Germinal center (tissue), 1 donor: Measurements from ENCODE around the gene DNMBP.
"Not testable (repeated sequence)": the region's sequence is repeated elsewhere in the genome, so short reads cannot be mapped to it uniquely, and the experiment has no call there.

Experiments
- DNase-seq: peaks from one replicate; pipeline ENCODE4 v3.0.0; 2012; ENCODE audit warnings: mixed read lengths, low spot score

Gene DNMBP

GRCh38 chr10:99859585-99859984 is 150.2 kb downstream of the DNMBP start:
- DNase-seq, result peak; percentile 27

GRCh38 chr10:99858849-99859248 is 150.9 kb downstream of the DNMBP start:
- DNase-seq, result no peak

- no peak for DNase-seq
Measured at GRCh38 chr10:99855479-99856071, 154.2 kb downstream of the DNMBP start.

- no peak for DNase-seq
Measured at GRCh38 chr10:99854860-99855259, 154.9 kb downstream of the DNMBP start.

- no peak for DNase-seq
Measured at GRCh38 chr10:99853655-99854054, 156.1 kb downstream of the DNMBP start.

- DNase-seq, result no peak
Measured at GRCh38 chr10:99852481-99853213, 157.1 kb downstream of the DNMBP start.

- no peak for DNase-seq
Measured at GRCh38 chr10:99851825-99852224, 157.9 kb downstream of the DNMBP start.

- no peak for DNase-seq
Measured at GRCh38 chr10:99850767-99851340, 158.9 kb downstream of the DNMBP start.

GRCh38 chr10:99850021-99850766 is 159.6 kb downstream of the DNMBP start:
- no peak for DNase-seq

GRCh38 chr10:99849536-99849935 is 160.2 kb downstream of the DNMBP start:
- no peak for DNase-seq

GRCh38 chr10:99849057-99849456 is 160.7 kb downstream of the DNMBP start:
- DNase-seq, result no peak

- DNase-seq, result peak; percentile 51
Measured at GRCh38 chr10:99845837-99846382, 163.8 kb downstream of the DNMBP start.

GRCh38 chr10:99844433-99844955 is 165.3 kb downstream of the DNMBP start:
- DNase-seq, result no peak

GRCh38 chr10:99843310-99843709 is 166.4 kb downstream of the DNMBP start:
- no peak for DNase-seq

GRCh38 chr10:99841746-99842145 is 168.0 kb downstream of the DNMBP start:
- no peak for DNase-seq

GRCh38 chr10:99840859-99841258 is 168.9 kb downstream of the DNMBP start:
- not testable (repeated sequence) for DNase-seq

GRCh38 chr10:99836711-99837110 is 173.0 kb downstream of the DNMBP start:
- no peak for DNase-seq

GRCh38 chr10:99835947-99836346 is 173.8 kb downstream of the DNMBP start:
- DNase-seq, result no peak

GRCh38 chr10:99834410-99834809 is 175.3 kb downstream of the DNMBP start:
- DNase-seq, result no peak

- DNase-seq, result no peak
Measured at GRCh38 chr10:99832439-99832838, 177.3 kb downstream of the DNMBP start.

- no peak for DNase-seq
Measured at GRCh38 chr10:99828464-99828863, 181.3 kb downstream of the DNMBP start.

GRCh38 chr10:99827936-99828335 is 181.8 kb downstream of the DNMBP start:
- no peak for DNase-seq
